ENCODE results near the gene CCDC33. TPM values are rescaled to one million over a fixed set of nuclear protein-coding genes. Genes with fewer than 3 reads are reported as not detected.

CCDC33 gene
- total and polyA plus RNA-seq, 2 experiments from 2014 or later, result 2.6 to 2.8 TPM

- TF ChIP-seq ZNF462 (CRISPR knock-in tag; IDR thresholded peaks at IDR 0.05) (no peak), ZNF331 (CRISPR knock-in tag; IDR thresholded peaks at IDR 0.05; ENCODE audit: low read depth) (no peak), NANOG (IDR thresholded peaks at IDR 0.05; ENCODE audit: borderline replicate concordance) (no peak)
Observed at GRCh38 chr15:74216949-74217348, 19.2 kb upstream of the CCDC33 start (continued).

GRCh38 chr15:74217907-74218885, 17.9 kb upstream of the CCDC33 start:
- Histone ChIP-seq H3K9me2 (ENCODE audit: insufficient read depth) (no peaks in the 10 kb centered on the region), H3F3A (replicated peaks; ENCODE audit: low read depth) (peaks cover 9% of the 10 kb centered on the region), H2AFZ (no peak overlapping the region), H3K36me3 (ENCODE audit: insufficient read depth) (no peaks in the 10 kb centered on the region), H3K27me3 (ENCODE audit: insufficient read depth) (peaks cover 88% of the 10 kb centered on the region), H3K79me2 (replicated peaks; ENCODE audit: insufficient read depth) (no peaks in the 10 kb centered on the region), H3K4me2 (no peak overlapping the region), H3K4me1 (ENCODE audit: insufficient read depth) (peaks cover 59% of the 10 kb centered on the region), H4K20me1 (replicated peaks; ENCODE audit: insufficient read depth) (peaks cover 4% of the 10 kb centered on the region; the same call in 1 of the 2 replicates), H3K4me3 (no peak overlapping the region), H3K27ac (ENCODE audit: low read depth) (no peak overlapping the region)
- H3K27ac Mint-ChIP-seq, result no peak overlapping the region
- no peak for DNase-seq (ENCODE audit: low spot score)
- H3K4me3 Mint-ChIP-seq, result no peak overlapping the region
- no peaks in the 10 kb centered on the region for H3K9me3 Mint-ChIP-seq
- TF ChIP-seq NANOG (IDR thresholded peaks at IDR 0.05; ENCODE audit: borderline replicate concordance), result no peak
- TF ChIP-seq JUNB (IDR thresholded peaks at IDR 0.05; ENCODE audit: unreplicated experiment), result no peak
- TF ChIP-seq STAT1 (IDR thresholded peaks at IDR 0.05; ENCODE audit: unreplicated experiment), result no peak
- no peak for TF ChIP-seq ZNF114 (CRISPR knock-in tag; IDR thresholded peaks at IDR 0.05)
- H3K36me3 Mint-ChIP-seq (ENCODE audit: low read depth), result no peaks in the 10 kb centered on the region
- H3K27me3 Mint-ChIP-seq (ENCODE audit: insufficient read depth, low read depth, poor library complexity), result peaks cover 84% of the 10 kb centered on the region
- ATAC-seq, result no peak
- peaks cover 67% of the 10 kb centered on the region for H3K4me1 Mint-ChIP-seq

Measured in GM23338 (cell line).